Keratinocyte (primary cell): Measurements from ENCODE around the gene DLG2. TPM values are rescaled to one million over a fixed set of nuclear protein-coding genes. Genes with fewer than 3 reads are reported as not detected.

Experiments
- DNase-seq: peaks from one replicate; pipeline ENCODE4 v3.0.0-alpha.2; 2011; ENCODE audit warnings: low read depth, missing footprints, low spot score
- FAIRE-seq: peaks from 2 replicates; lab custom pipeline; 2011; peaks lifted over from hg19 to GRCh38; lab: Jason Lieb, UNC
- H2AFZ ChIP-seq: 2 replicates; pipeline ENCODE4 v1.6.0; 2012; ENCODE audit warnings: low read length, control low read depth, inconsistent platforms; ENCODE audit not compliant: control insufficient read depth
- H3K27ac ChIP-seq: 2 replicates; pipeline ENCODE4 v1.5.1; 2011; ENCODE audit warnings: low read length; ENCODE audit not compliant: control insufficient read depth, insufficient read depth
- H3K27me3 ChIP-seq: 3 replicates; pipeline ENCODE4 v1.6.0; 2011; ENCODE audit warnings: low read length; ENCODE audit not compliant: control insufficient read depth, insufficient read depth; ENCODE audit errors: extremely low read depth
- H3K36me3 ChIP-seq, 2 experiments: 2 replicates in 1 of 2; 3 replicates in 1 of 2; pipeline ENCODE4 v1.5.1; 2011; ENCODE audit warnings: low read length in 2 of 2, mild to moderate bottlenecking in 1 of 2; ENCODE audit not compliant: control insufficient read depth in 2 of 2, insufficient read depth in 2 of 2; ENCODE audit errors: extremely low read depth in 1 of 2
- H3K4me1 ChIP-seq: 3 replicates; pipeline ENCODE4 v1.5.1; 2011; ENCODE audit warnings: low read length; ENCODE audit not compliant: control insufficient read depth, insufficient read depth; ENCODE audit errors: extremely low read depth
- H3K4me2 ChIP-seq: 3 replicates; pipeline ENCODE4 v1.6.0; 2011; ENCODE audit warnings: low read depth, low read length; ENCODE audit not compliant: control insufficient read depth, insufficient read depth; ENCODE audit errors: extremely low read depth
- H3K4me3 ChIP-seq, 3 experiments: fragments of 200-600 bp in 1 of 3; sonication (generic) in 1 of 3; 2 replicates in 2 of 3; 3 replicates in 1 of 3; pipeline ENCODE4 v1.5.1; 2011 to 2016; ENCODE audit warnings: low read length in 3 of 3, mild to moderate bottlenecking in 3 of 3, control low read depth in 2 of 3, inconsistent platforms in 1 of 3, low read depth in 1 of 3, mixed read lengths in 1 of 3, mixed run types in 1 of 3, moderate library complexity in 1 of 3; ENCODE audit not compliant: control insufficient read depth in 2 of 3, insufficient read depth in 2 of 3; ENCODE audit errors: extremely low read depth in 1 of 3
- H3K79me2 ChIP-seq: 2 replicates; pipeline ENCODE4 v1.6.0; 2012; ENCODE audit warnings: low read length; ENCODE audit not compliant: control insufficient read depth, insufficient read depth
- H3K9ac ChIP-seq: 3 replicates; pipeline ENCODE4 v1.6.0; 2011; ENCODE audit warnings: low read length; ENCODE audit not compliant: control insufficient read depth, insufficient read depth; ENCODE audit errors: extremely low read depth
- H3K9me1 ChIP-seq: 3 replicates; pipeline ENCODE4 v1.6.0; 2011; ENCODE audit warnings: low read length; ENCODE audit not compliant: control insufficient read depth, insufficient read depth; ENCODE audit errors: extremely low read depth
- H3K9me3 ChIP-seq: 2 replicates; pipeline ENCODE4 v1.5.1; 2012; ENCODE audit warnings: low read depth, low read length; ENCODE audit not compliant: control insufficient read depth
- H4K20me1 ChIP-seq: 3 replicates; pipeline ENCODE4 v1.6.0; 2011; ENCODE audit warnings: low read length; ENCODE audit not compliant: control insufficient read depth, insufficient read depth; ENCODE audit errors: extremely low read depth
- CTCF ChIP-seq, 3 experiments: IDR thresholded peaks in 1 of 3; conservative IDR thresholded peaks in 1 of 3; optimal IDR thresholded peaks in 1 of 3; 2 replicates in 2 of 3; 3 replicates in 1 of 3; pipeline versions ENCODE3 to v1.5.1; 2011; ENCODE audit warnings: low read length in 3 of 3, mild to moderate bottlenecking in 3 of 3, moderate library complexity in 2 of 3, control low read depth in 1 of 3, inconsistent platforms in 1 of 3; ENCODE audit not compliant: insufficient read depth in 2 of 3; ENCODE audit errors: extremely low read depth in 1 of 3
- EZH2 ChIP-seq: IDR thresholded peaks from one replicate; pipeline ENCODE4 v1.6.1; 2012; ENCODE audit warnings: inconsistent platforms, mild to moderate bottlenecking, low read length, moderate library complexity
- dilution Hi-C: fragments of 300-500 bp; cut with MboI; formaldehyde crosslinking; loops from one replicate; pipeline ENCODE4 v1.7.0; 2020; ENCODE audit warnings: low sequenced_read_pairs; ENCODE audit not compliant: extremely low pct_ligation_motif_present
- polyA plus RNA-seq, 5 experiments: library from polyadenylated mRNA; depleted of rRNA in 3 of 5; stranded (reverse) in 3 of 5; stranded (forward) in 1 of 5; unstranded in 1 of 5; fragments of >200 nt; gene quantifications; 1 replicate in 1 of 5; 2 replicates in 3 of 5; 3 replicates in 1 of 5; pipeline versions ENCODE4 v1.2.1 to v1.2.3, GENCODE V29; 2011 to 2012; ENCODE audit warnings: missing spikeins in 2 of 5, low read depth in 1 of 5, low replicate concordance in 1 of 5

DLG2 gene
- polyA plus RNA-seq, 1 donor (not counting 4 experiments of a cell fraction or from before 2014, with no cell fraction given): 0.55 TPM

GRCh38 chr11:85540181-85540580 lies 87.0 kb downstream of the DLG2 start:
- FAIRE-seq: no peak
- no peaks in the 10 kb centered on the region for H3K9me3 ChIP-seq
- dilution Hi-C loops: no loop called here

GRCh38 chr11:85539740-85540139 lies 87.4 kb downstream of the DLG2 start:
- no peak for TF ChIP-seq CTCF (optimal IDR thresholded peaks at IDR 0.05 in 1 of 3, IDR thresholded peaks at IDR 0.05 in 1 of 3, conservative IDR thresholded peaks at IDR 0.05 in 1 of 3; ENCODE audit: extremely low read depth in 1 of 3, insufficient read depth in 2 of 3, low read length in 3 of 3)
- no peak for TF ChIP-seq EZH2
- no peaks in the 10 kb centered on the region for H3K9me3 ChIP-seq
- H3K4me1 ChIP-seq: no peaks in the 10 kb centered on the region
- no peaks in the 10 kb centered on the region for H4K20me1 ChIP-seq
- H3K36me3 ChIP-seq: no peaks in the 10 kb centered on the region
- no peak for DNase-seq
- no peaks in the 10 kb centered on the region for H3K79me2 ChIP-seq
- H3K27ac ChIP-seq: no peak overlapping the region
- no peak overlapping the region for H3K4me3 ChIP-seq
- dilution Hi-C loops: no loop called here
- no peak for FAIRE-seq
- H2AFZ ChIP-seq: no peak overlapping the region
- H3K4me2 ChIP-seq: no peak overlapping the region
- H3K9me1 ChIP-seq: no peaks in the 10 kb centered on the region
- no peak overlapping the region for H3K9ac ChIP-seq
- H3K27me3 ChIP-seq: no peaks in the 10 kb centered on the region

More at GRCh38 chr11:85540181-85540580, 87.0 kb downstream of the DLG2 start:
- Histone ChIP-seq H3K9ac (no peak overlapping the region), H3K9me1 (no peaks in the 10 kb centered on the region), H3K4me3 (no peak overlapping the region), H4K20me1 (no peaks in the 10 kb centered on the region), H3K36me3 (no peaks in the 10 kb centered on the region), H3K27me3 (no peaks in the 10 kb centered on the region), H3K79me2 (no peaks in the 10 kb centered on the region), H2AFZ (no peak overlapping the region), H3K4me1 (no peaks in the 10 kb centered on the region), H3K27ac (no peak overlapping the region), H3K4me2 (no peak overlapping the region)
- no peak for TF ChIP-seq EZH2
- TF ChIP-seq CTCF (optimal IDR thresholded peaks at IDR 0.05 in 1 of 3, IDR thresholded peaks at IDR 0.05 in 1 of 3, conservative IDR thresholded peaks at IDR 0.05 in 1 of 3; ENCODE audit: extremely low read depth in 1 of 3, insufficient read depth in 2 of 3, low read length in 3 of 3): no peak
- DNase-seq: no peak
